IPS-15b (cell line): Measurements from ENCODE around the gene LONP1.
A peak's percentile ranks its signal among the peaks of the same experiment; 100 is the strongest.
"Not testable (repeated sequence)": the region's sequence is repeated elsewhere in the genome, so short reads cannot be mapped to it uniquely, and the experiment has no call there.

Source experiments
- H3K27me3 ChIP-seq: one replicate; pipeline ENCODE4 v1.6.1; 2013; ENCODE audit warnings: low read length; ENCODE audit not compliant: control insufficient read depth, insufficient read depth
- H3K36me3 ChIP-seq: one replicate; pipeline ENCODE4 v1.6.1; 2013; ENCODE audit warnings: low read length; ENCODE audit not compliant: control insufficient read depth, insufficient read depth
- H3K4me1 ChIP-seq: one replicate; pipeline ENCODE4 v1.6.1; 2013; ENCODE audit warnings: mild to moderate bottlenecking, low read length; ENCODE audit not compliant: control insufficient read depth, insufficient read depth
- H3K4me3 ChIP-seq: one replicate; pipeline ENCODE4 v1.5.1; 2013; ENCODE audit warnings: low read depth, low read length
- H3K9ac ChIP-seq: one replicate; pipeline ENCODE4 v1.6.1; 2013; ENCODE audit warnings: low read depth, mild to moderate bottlenecking, low read length
- H3K9me3 ChIP-seq: one replicate; pipeline ENCODE4 v1.6.1; 2013; ENCODE audit warnings: mild to moderate bottlenecking, low read length; ENCODE audit not compliant: control insufficient read depth, insufficient read depth

Gene LONP1, protein sequence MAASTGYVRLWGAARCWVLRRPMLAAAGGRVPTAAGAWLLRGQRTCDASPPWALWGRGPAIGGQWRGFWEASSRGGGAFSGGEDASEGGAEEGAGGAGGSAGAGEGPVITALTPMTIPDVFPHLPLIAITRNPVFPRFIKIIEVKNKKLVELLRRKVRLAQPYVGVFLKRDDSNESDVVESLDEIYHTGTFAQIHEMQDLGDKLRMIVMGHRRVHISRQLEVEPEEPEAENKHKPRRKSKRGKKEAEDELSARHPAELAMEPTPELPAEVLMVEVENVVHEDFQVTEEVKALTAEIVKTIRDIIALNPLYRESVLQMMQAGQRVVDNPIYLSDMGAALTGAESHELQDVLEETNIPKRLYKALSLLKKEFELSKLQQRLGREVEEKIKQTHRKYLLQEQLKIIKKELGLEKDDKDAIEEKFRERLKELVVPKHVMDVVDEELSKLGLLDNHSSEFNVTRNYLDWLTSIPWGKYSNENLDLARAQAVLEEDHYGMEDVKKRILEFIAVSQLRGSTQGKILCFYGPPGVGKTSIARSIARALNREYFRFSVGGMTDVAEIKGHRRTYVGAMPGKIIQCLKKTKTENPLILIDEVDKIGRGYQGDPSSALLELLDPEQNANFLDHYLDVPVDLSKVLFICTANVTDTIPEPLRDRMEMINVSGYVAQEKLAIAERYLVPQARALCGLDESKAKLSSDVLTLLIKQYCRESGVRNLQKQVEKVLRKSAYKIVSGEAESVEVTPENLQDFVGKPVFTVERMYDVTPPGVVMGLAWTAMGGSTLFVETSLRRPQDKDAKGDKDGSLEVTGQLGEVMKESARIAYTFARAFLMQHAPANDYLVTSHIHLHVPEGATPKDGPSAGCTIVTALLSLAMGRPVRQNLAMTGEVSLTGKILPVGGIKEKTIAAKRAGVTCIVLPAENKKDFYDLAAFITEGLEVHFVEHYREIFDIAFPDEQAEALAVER

DNA sequence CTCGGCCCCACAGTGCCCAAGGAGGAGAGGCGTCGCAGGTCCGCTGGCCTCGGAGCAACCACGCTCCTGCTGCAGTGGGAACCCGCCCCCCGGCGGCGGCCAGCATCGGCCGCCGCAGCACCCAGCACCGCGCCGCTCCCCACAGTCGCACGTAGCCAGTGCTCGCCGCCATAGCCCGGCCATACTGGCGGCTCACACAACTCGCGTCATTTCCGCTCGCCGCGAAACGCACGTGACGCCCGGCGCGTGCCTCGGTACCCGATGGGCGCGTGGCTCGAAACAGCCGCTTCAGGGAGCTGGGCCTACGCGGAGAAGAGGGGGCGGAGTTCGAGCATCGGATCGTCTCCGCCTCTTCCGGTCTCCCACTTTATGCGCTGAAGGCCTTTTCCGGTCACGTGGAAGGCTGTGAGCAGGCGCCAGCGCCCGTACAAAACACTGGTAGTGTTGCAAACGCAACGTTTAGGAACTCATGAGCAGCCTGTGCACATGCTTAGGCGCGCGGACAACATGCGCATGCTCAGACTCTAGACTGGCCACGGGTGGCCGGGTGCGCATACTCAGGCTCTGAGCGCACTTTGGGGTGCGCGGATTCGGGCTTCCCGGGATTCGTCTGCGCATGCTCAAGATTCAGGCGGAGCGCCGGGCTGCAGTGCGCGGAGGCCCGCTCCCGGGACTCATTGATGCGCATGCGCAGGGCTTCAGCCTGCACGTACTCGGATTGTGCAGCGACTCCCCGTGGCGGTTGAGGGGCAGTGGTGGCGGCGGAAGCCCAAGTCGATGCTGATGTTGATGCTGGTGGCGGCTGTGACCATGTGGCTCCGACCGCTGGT, at the start of gene LONP1, which contains the start of gene CATSPERD:
LONP1 (minus strand) TSS at position 186 of the 830 bp plus-strand sequence; CDS start at position 172, 14 bp downstream.
CATSPERD (plus strand) TSS at position 677 of the 830 bp plus-strand sequence; CDS start at position 778, 101 bp downstream.
- peaks cover 7% of the 10 kb centered on the region for H3K4me1 ChIP-seq
- peaks cover 4% of the 10 kb centered on the region for H3K36me3 ChIP-seq
- H3K9ac ChIP-seq, result peak within 1 kb of the TSS; percentile 99
- H3K9me3 ChIP-seq, result no peaks in the 10 kb centered on the region
- H3K4me3 ChIP-seq, result peak within 1 kb of the TSS; percentile 97
- H3K27me3 ChIP-seq, result no peaks in the 10 kb centered on the region

DNA sequence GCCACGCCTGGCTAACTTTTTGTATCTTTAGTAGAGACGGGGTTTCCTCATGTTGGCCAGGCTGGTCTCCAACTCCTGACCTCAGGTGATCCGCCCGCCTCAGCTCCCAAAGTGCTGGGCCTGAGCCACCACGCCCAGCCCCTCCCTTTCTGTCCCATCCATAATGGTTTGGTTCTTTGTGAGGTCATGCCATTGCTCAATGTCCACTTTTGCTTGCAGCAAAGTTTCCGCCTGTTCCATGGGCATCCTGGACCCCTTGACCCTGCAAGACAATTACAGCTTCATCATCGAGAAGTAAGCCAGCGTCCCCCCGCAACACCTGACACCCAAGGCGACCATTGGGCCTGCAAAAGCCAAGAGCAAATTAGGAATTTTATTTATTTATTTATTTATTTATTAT, 48.0 kb upstream of the LONP1 start:
- Histone ChIP-seq H3K9ac (no peak overlapping the region), H3K27me3 (no peaks in the 10 kb centered on the region), H3K4me1 (no peaks in the 10 kb centered on the region), H3K36me3 (no peaks in the 10 kb centered on the region), H3K4me3 (no peak overlapping the region), H3K9me3 (no peaks in the 10 kb centered on the region)

DNA sequence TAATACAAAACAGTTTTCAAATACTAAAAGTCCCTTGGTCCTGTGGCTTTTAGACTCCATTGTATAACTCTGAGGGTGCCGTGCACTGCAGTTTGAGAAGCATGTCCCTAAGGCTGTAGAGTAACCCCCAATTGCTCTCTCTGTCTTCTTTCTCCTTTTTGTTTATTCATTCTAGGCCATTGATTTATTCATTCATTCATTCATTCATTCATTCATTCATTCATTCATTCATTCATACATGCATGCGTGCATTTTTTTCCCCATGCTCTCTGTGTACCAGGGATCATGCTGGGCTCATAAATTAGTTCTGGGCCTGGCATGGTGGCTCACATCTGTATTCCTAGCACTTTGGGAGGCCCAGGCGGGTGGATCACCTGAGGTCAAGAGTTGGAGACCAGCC, 45.3 kb upstream of the LONP1 start:
- no peaks in the 10 kb centered on the region for H3K36me3 ChIP-seq
- H3K4me3 ChIP-seq, result no peak overlapping the region
- no peaks in the 10 kb centered on the region for H3K4me1 ChIP-seq
- no peaks in the 10 kb centered on the region for H3K9me3 ChIP-seq
- H3K9ac ChIP-seq, result no peak overlapping the region
- no peaks in the 10 kb centered on the region for H3K27me3 ChIP-seq

DNA sequence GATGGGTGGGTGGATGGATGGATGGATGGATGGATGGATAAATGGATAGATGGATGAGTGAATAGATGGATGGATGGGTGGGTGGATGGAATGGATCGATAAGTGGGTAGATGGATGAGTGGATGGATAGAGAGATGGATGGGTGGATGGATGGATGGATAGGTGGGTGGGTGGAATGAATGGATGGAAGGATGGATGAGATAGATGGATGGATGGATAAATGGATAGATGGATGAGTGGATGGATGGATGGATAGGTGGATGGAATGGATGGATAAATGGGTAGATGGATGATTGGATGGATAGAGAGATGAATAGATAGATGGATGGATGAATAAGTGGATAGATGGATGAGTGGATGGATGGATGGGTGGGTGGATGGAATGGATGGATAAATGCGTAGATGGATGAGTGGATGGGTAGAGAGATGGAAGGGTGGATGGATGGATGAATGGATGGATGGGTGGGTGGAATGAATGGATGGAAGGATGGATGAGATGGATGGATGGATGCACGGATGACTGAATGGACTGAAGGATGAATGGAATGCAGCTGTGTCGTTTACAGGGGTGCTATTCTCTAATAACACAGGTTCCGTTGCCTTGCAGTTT, 42.8 kb upstream of the LONP1 start:
- no peaks in the 10 kb centered on the region for H3K4me1 ChIP-seq
- no peaks in the 10 kb centered on the region for H3K36me3 ChIP-seq
- no peak overlapping the region for H3K9ac ChIP-seq
- no peaks in the 10 kb centered on the region for H3K9me3 ChIP-seq
- no peak overlapping the region for H3K4me3 ChIP-seq
- no peaks in the 10 kb centered on the region for H3K27me3 ChIP-seq

DNA sequence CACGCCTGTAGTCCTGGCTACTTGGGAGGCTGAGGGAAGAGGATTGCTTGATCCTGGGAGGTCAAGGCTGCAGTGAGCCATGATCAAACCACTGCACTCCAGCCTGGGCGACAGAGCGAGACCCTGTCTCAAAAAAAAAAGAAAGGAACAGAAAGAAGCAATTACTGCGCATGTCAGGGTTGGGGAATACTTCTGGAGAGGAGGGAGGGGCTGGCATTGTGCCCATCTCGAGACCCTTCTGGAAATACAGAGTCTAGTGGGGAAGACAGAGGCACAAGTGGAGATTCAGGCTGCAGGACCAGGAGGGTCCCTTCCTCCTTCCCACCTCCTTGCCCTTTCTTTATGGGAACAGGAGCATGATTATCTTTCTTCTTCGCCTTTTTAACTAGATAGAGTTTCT, 33.8 kb upstream of the LONP1 start:
- Histone ChIP-seq H3K9me3 (no peaks in the 10 kb centered on the region), H3K4me3 (no peak overlapping the region), H3K4me1 (no peaks in the 10 kb centered on the region), H3K27me3 (no peaks in the 10 kb centered on the region), H3K36me3 (no peaks in the 10 kb centered on the region), H3K9ac (no peak overlapping the region)

DNA sequence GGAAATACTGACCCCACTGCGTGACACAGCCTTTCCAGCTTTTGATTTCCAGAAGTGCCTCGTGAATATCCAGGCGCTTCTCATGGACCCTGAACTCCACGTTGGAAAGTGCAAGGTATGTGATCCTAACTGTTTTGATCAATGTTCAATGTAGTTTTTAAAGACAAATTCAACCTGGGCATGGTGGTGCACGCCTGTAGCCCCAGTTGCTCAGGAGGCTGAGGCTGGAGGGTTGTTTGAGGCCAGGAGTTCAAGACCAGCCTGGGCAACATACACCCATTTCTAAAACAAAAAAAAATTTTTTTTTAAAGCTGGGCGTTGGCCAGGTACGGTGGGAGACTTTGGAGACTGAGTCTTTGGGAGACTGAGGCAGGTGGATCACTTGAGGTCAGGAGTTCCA, 31.8 kb upstream of the LONP1 start:
- no peaks in the 10 kb centered on the region for H3K27me3 ChIP-seq
- no peak overlapping the region for H3K4me3 ChIP-seq
- H3K9ac ChIP-seq, result no peak overlapping the region
- no peaks in the 10 kb centered on the region for H3K9me3 ChIP-seq
- no peaks in the 10 kb centered on the region for H3K4me1 ChIP-seq
- no peaks in the 10 kb centered on the region for H3K36me3 ChIP-seq

DNA sequence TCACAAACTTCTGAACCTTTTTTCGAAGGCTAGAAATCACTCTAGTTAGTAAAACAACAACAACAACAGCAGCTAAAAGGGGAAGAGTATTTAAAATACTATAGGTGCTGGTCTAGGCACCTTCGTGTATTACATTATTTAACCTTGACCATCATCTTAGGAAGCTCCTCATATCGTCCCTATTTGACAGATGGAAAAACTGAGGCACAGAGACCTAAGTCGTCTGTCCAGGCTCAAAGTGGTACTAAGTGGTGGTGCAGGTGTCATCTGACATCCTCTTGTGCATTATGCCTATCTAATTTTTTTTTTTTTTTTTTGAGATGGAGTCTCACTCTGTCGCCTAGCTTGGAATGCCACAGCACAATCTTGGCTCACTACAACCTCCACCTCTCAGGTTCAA, 29.6 kb upstream of the LONP1 start:
- H3K27me3 ChIP-seq, result no peaks in the 10 kb centered on the region
- H3K4me3 ChIP-seq, result no peak overlapping the region
- no peaks in the 10 kb centered on the region for H3K9me3 ChIP-seq
- H3K9ac ChIP-seq, result no peak overlapping the region
- H3K4me1 ChIP-seq, result no peaks in the 10 kb centered on the region
- H3K36me3 ChIP-seq, result no peaks in the 10 kb centered on the region

DNA sequence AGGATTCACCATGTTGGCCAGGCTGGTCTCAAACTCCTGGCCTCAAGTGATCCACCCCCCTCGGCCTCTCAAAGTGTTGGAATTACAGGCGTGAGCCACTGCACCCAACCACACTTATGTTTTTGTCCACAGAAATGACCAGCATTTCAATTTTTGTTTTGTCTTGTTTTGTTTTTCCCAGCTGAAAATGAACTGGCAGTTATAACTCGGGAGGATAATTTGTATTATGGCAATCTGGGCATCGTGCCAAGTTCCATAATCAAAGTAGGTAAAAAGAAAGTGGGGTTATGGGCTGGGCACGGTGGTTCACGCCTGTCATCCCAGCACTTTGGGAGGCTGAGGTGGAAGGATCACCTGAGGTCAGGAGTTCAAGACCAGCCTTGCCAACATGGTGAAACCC, 29.0 kb upstream of the LONP1 start:
- not testable (repeated sequence) for H3K27me3 ChIP-seq, H3K9me3 ChIP-seq, H3K4me1 ChIP-seq, H3K4me3 ChIP-seq, H3K36me3 ChIP-seq, H3K9ac ChIP-seq

DNA sequence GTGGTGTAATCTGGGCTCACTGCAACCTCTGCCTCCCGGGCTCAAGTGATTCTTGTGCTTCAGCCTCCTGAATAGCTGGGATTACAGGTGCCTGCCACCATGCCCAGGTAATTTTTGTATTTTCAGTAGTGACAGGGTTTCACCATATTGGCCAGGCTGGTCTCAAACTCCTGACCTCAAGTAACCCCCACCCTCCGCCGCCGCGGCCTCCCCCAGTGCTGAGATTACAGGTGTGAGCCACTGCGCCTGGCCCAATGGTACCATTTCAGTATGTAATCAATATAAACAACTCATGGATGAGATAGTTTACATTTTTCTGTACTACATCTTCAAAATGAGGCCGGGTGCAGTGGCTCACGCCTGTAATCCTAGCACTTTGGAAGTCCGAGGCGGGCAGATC, 25.1 kb upstream of the LONP1 start:
- H3K4me3 ChIP-seq, H3K4me1 ChIP-seq, H3K27me3 ChIP-seq, H3K9me3 ChIP-seq, H3K36me3 ChIP-seq, H3K9ac ChIP-seq: not testable (repeated sequence)

DNA sequence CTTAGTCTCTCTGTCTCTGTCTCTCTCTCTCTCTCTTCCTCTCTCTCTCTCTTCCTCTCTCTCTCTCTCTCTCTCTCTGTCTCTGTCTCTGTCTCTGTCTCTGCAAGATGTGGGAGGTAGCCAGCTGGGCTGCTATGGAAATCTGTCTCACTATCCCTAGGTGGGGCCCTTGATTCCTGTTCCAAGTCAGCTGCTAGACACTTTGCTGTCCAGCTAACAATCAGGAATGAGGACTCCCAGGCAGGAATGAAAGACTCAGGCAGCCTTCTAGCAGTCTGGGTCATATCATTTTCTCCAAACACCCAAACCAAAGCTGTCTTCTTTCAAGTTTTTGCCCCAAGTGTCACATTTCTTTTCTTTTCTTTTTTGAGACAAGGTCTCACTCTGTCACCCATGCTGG, 23.7 kb upstream of the LONP1 start:
- H3K4me3 ChIP-seq, result no peak overlapping the region
- H3K9me3 ChIP-seq, result no peaks in the 10 kb centered on the region
- no peaks in the 10 kb centered on the region for H3K36me3 ChIP-seq
- H3K9ac ChIP-seq, result no peak overlapping the region
- no peaks in the 10 kb centered on the region for H3K27me3 ChIP-seq
- H3K4me1 ChIP-seq, result no peaks in the 10 kb centered on the region

DNA sequence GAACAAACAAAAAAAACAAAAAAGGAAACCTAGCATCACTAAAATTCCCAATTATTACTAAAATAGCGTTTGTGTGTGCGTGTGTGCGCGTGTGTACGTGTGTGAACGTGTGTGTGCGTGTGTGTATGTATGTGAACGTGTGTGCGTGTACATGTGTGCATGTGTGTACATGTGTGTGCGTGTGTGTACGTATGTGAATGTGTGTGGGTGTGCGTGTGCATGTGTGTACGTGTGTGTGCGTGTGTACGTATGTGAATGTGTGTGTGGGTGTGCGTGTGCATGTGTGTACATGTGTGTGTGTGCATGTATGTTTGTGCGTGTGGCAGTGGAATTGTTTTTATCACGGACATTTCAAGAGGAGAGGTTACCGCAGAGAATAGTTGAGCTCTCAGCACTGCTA, 22.1 kb upstream of the LONP1 start:
- no peaks in the 10 kb centered on the region for H3K36me3 ChIP-seq
- H3K9me3 ChIP-seq, result no peaks in the 10 kb centered on the region
- H3K4me1 ChIP-seq, result no peaks in the 10 kb centered on the region
- H3K9ac ChIP-seq, result no peak overlapping the region
- no peak overlapping the region for H3K4me3 ChIP-seq
- no peaks in the 10 kb centered on the region for H3K27me3 ChIP-seq
